Activated naive CD4-positive, alpha-beta T cell (primary cell): Measurements from ENCODE around the gene SLC29A3.
A peak's percentile ranks its signal among the peaks of the same experiment; 100 is the strongest.
"Not testable (repeated sequence)": the region's sequence is repeated elsewhere in the genome, so short reads cannot be mapped to it uniquely, and the experiment has no call there.

Source experiments
- DNase-seq, 4 experiments: peaks; one replicate each; lab custom pipeline; 2025; lab: John Stamatoyannopoulos, UW

SLC29A3 gene

GRCh38 chr10:71283876-71284275, 35.2 kb upstream of the SLC29A3 start:
- DNase-seq: no peak

- no peak for DNase-seq
Measured at GRCh38 chr10:71284544-71285179, 34.4 kb upstream of the SLC29A3 start.

- DNase-seq: peak in 1 of 4 experiments; percentile 8
Measured at GRCh38 chr10:71285180-71285545, 33.9 kb upstream of the SLC29A3 start.

- no peak for DNase-seq
Measured at GRCh38 chr10:71285986-71286385, 33.1 kb upstream of the SLC29A3 start.

GRCh38 chr10:71286521-71287294, 32.4 kb upstream of the SLC29A3 start:
- DNase-seq: no peak

- no peak for DNase-seq
Measured at GRCh38 chr10:71287456-71287855, 31.6 kb upstream of the SLC29A3 start.

GRCh38 chr10:71288461-71288860, 30.6 kb upstream of the SLC29A3 start:
- DNase-seq: no peak

GRCh38 chr10:71289421-71290130, 29.5 kb upstream of the SLC29A3 start:
- no peak for DNase-seq

GRCh38 chr10:71290331-71290730, 28.7 kb upstream of the SLC29A3 start:
- DNase-seq: no peak

GRCh38 chr10:71290806-71291527, 28.1 kb upstream of the SLC29A3 start:
- DNase-seq: no peak

- no peak for DNase-seq
Measured at GRCh38 chr10:71291528-71291900, 27.5 kb upstream of the SLC29A3 start.

GRCh38 chr10:71292624-71293445, 26.2 kb upstream of the SLC29A3 start:
- no peak for DNase-seq

GRCh38 chr10:71293446-71294084, 25.5 kb upstream of the SLC29A3 start:
- no peak for DNase-seq

GRCh38 chr10:71294091-71294561, 24.9 kb upstream of the SLC29A3 start:
- no peak for DNase-seq

GRCh38 chr10:71294856-71295255, 24.2 kb upstream of the SLC29A3 start:
- DNase-seq: no peak

- no peak for DNase-seq
Measured at GRCh38 chr10:71295641-71296040, 23.4 kb upstream of the SLC29A3 start.

GRCh38 chr10:71296086-71296485, 23.0 kb upstream of the SLC29A3 start:
- no peak for DNase-seq

GRCh38 chr10:71296811-71297210, 22.2 kb upstream of the SLC29A3 start:
- not testable (repeated sequence) for DNase-seq

- DNase-seq: no peak
Measured at GRCh38 chr10:71297343-71297742, 21.7 kb upstream of the SLC29A3 start.

- no peak for DNase-seq
Measured at GRCh38 chr10:71299071-71299785, 19.8 kb upstream of the SLC29A3 start.
